GM23248 (cell line): Measurements from ENCODE around the gene IQCN. TPM values are rescaled to one million over a fixed set of nuclear protein-coding genes. Genes with fewer than 3 reads are reported as not detected.

ENCODE experiments used
- DNase-seq: peaks from one replicate; pipeline ENCODE4 v3.0.0-alpha.2; 2015
- H2AFZ ChIP-seq: fragments of 200-600 bp; sonication (generic); 2 replicates; pipeline ENCODE4 v1.6.1; 2016; ENCODE audit warnings: antibody characterized with exemption
- H3F3A ChIP-seq: fragments of 200-600 bp; sonication (generic); 2 replicates; pipeline ENCODE4 v1.6.1; 2016; ENCODE audit warnings: mild to moderate bottlenecking, antibody characterized with exemption, mixed run types; ENCODE audit not compliant: insufficient read depth
- H3K27ac ChIP-seq: fragments of 200-600 bp; sonication (generic); 2 replicates; pipeline ENCODE4 v1.5.1; 2016; ENCODE audit warnings: mild to moderate bottlenecking
- H3K27me3 ChIP-seq: fragments of 200-600 bp; sonication (generic); replicated peaks from 2 replicates; pipeline ENCODE4 v1.6.1; 2016; ENCODE audit warnings: mild to moderate bottlenecking; ENCODE audit not compliant: insufficient read depth
- H3K36me3 ChIP-seq: fragments of 200-600 bp; sonication (generic); 2 replicates; pipeline ENCODE4 v1.6.1; 2016; ENCODE audit warnings: low read depth, mild to moderate bottlenecking
- H3K4me1 ChIP-seq: fragments of 200-600 bp; sonication (generic); 2 replicates; pipeline ENCODE4 v1.6.1; 2016; ENCODE audit warnings: mild to moderate bottlenecking; ENCODE audit not compliant: insufficient read depth
- H3K4me2 ChIP-seq: fragments of 200-600 bp; sonication (generic); one replicate; pipeline ENCODE4 v1.6.1; 2016; ENCODE audit warnings: mild to moderate bottlenecking; ENCODE audit not compliant: unreplicated experiment
- H3K4me3 ChIP-seq: fragments of 200-600 bp; sonication (generic); 2 replicates; pipeline ENCODE4 v1.5.1; 2016; ENCODE audit warnings: mild to moderate bottlenecking
- H3K79me2 ChIP-seq: fragments of 200-600 bp; sonication (generic); 2 replicates; pipeline ENCODE4 v1.6.1; 2016; ENCODE audit warnings: mild to moderate bottlenecking; ENCODE audit not compliant: insufficient read depth
- H3K9ac ChIP-seq: fragments of 200-600 bp; sonication (generic); 2 replicates; pipeline ENCODE4 v1.6.1; 2016; ENCODE audit warnings: mild to moderate bottlenecking
- H3K9me2 ChIP-seq: fragments of 200-600 bp; sonication (generic); 2 replicates; pipeline ENCODE4 v1.6.1; 2016; ENCODE audit warnings: mixed run types, mild to moderate bottlenecking, moderate library complexity; ENCODE audit not compliant: insufficient read depth
- H3K9me3 ChIP-seq: fragments of 200-600 bp; sonication (generic); one replicate; pipeline ENCODE4 v1.6.1; 2017; ENCODE audit warnings: low read depth
- H4K20me1 ChIP-seq: fragments of 200-600 bp; sonication (generic); 2 replicates; pipeline ENCODE4 v1.6.0; 2016; ENCODE audit not compliant: insufficient read depth
- EZH2 ChIP-seq: fragments of 200-600 bp; sonication (generic); IDR thresholded peaks from 2 replicates; pipeline ENCODE4 v1.6.1; 2018; ENCODE audit warnings: antibody characterized with exemption, mild to moderate bottlenecking; ENCODE audit not compliant: insufficient read depth, poor library complexity, severe bottlenecking
- EZH2phosphoT487 ChIP-seq: fragments of 200-600 bp; sonication (generic); IDR thresholded peaks from 2 replicates; pipeline ENCODE4 v1.6.1; 2018; ENCODE audit warnings: antibody characterized with exemption, moderate library complexity, mild to moderate bottlenecking, low read depth; ENCODE audit not compliant: insufficient read depth
- WGBS, 2 experiments: methylation state at CpG; one replicate each; pipeline ENCODE4 v1.1.6; 2015 to 2017; ENCODE audit warnings: low lambda C conversion rate in 2 of 2, low coverage in 1 of 2; ENCODE audit errors: missing lambda C conversion rate in 2 of 2; 5-methylcytosine and 5-hydroxymethylcytosine counted together
- in situ Hi-C: fragments of 300-500 bp; cut with MboI; formaldehyde crosslinking; loops from 2 replicates; pipeline ENCODE4 v1.15.0; 2020
- polyA plus RNA-seq: library from polyadenylated mRNA; unstranded; fragments of >200 nt; fragmentation: Nextera tagmentation; extraction: Ambion mirVana; gene quantifications from 2 replicates; pipeline ENCODE4 v1.2.1, GENCODE V29; 2016
- total RNA-seq: library from RNA; depleted of rRNA; stranded (reverse); fragments of >200 nt; shearing (Covaris generic); gene quantifications from 2 replicates; pipeline ENCODE4 v1.2.3, GENCODE V29; 2014

IQCN gene
- total and polyA plus RNA-seq, 2 experiments from 2014 or later: 0.11 to 0.16 TPM

- Histone ChIP-seq H3K9me2 (no peaks in the 10 kb centered on the region), H4K20me1 (no peaks in the 10 kb centered on the region), H3K9me3 (no peaks in the 10 kb centered on the region), H3F3A (peaks cover 11% of the 10 kb centered on the region; the same call in 1 of the 2 replicates), H3K36me3 (peaks cover 3% of the 10 kb centered on the region; the same call in 1 of the 2 replicates), H3K4me1 (no peaks in the 10 kb centered on the region), H3K79me2 (peaks cover 9% of the 10 kb centered on the region; the same call in 1 of the 2 replicates), H3K9ac (no peak overlapping the region), H3K4me3 (no peak overlapping the region), H2AFZ (no peak overlapping the region), H3K27ac (no peak overlapping the region), H3K27me3 (no peaks in the 10 kb centered on the region), H3K4me2 (no peak overlapping the region)
- 82 to 83% methylated on average over 21 to 23 of the region's 23 CpGs for WGBS, 2 experiments
- no peak for TF ChIP-seq EZH2
- TF ChIP-seq EZH2phosphoT487: no peak
- DNase-seq: no peak
- in situ Hi-C loops: no loop called here
These were observed 36.1 kb upstream of the IQCN start for GRCh38 chr19:18310118-18310909.

- H3K9me3 ChIP-seq: no peaks in the 10 kb centered on the region
- no peaks in the 10 kb centered on the region for H3K9me2 ChIP-seq
- no peak overlapping the region for H3K27ac ChIP-seq
- no peaks in the 10 kb centered on the region for H4K20me1 ChIP-seq
- in situ Hi-C loops: no loop called here
- DNase-seq: no peak
- no peak overlapping the region for H3K9ac ChIP-seq
- no peak overlapping the region for H3K4me3 ChIP-seq
- no peak overlapping the region for H2AFZ ChIP-seq
- H3K4me2 ChIP-seq: no peak overlapping the region
- peaks cover 3% of the 10 kb centered on the region; the same call in 1 of the 2 replicates for H3K36me3 ChIP-seq
- peaks cover 17% of the 10 kb centered on the region; the same call in 1 of the 2 replicates for H3F3A ChIP-seq
- 91 to 95% methylated on average over 27 to 33 of the region's 33 CpGs for WGBS, 2 experiments
- H3K27me3 ChIP-seq: no peaks in the 10 kb centered on the region
- peaks cover 9% of the 10 kb centered on the region; the same call in 1 of the 2 replicates for H3K79me2 ChIP-seq
- H3K4me1 ChIP-seq: no peaks in the 10 kb centered on the region
- no peak for TF ChIP-seq EZH2phosphoT487
- TF ChIP-seq EZH2: no peak
These were observed 35.3 kb upstream of the IQCN start for GRCh38 chr19:18309525-18310064.

GRCh38 chr19:18308948-18309325 is 34.7 kb upstream of the IQCN start:
- no peak overlapping the region for H2AFZ ChIP-seq
- no peak overlapping the region for H3K4me3 ChIP-seq
- in situ Hi-C loops: no loop called here
- H3K36me3 ChIP-seq: no peaks in the 10 kb centered on the region
- H3F3A ChIP-seq: peaks cover 19% of the 10 kb centered on the region
- H3K27me3 ChIP-seq: no peaks in the 10 kb centered on the region
- peaks cover 5% of the 10 kb centered on the region for H3K4me1 ChIP-seq
- no peak overlapping the region for H3K4me2 ChIP-seq
- 73 to 89% methylated on average over 6 to 7 of the region's 7 CpGs for WGBS, 2 experiments
- H3K79me2 ChIP-seq: peaks cover 9% of the 10 kb centered on the region; the same call in 1 of the 2 replicates
- no peak overlapping the region for H3K9ac ChIP-seq
- H4K20me1 ChIP-seq: no peaks in the 10 kb centered on the region
- H3K9me3 ChIP-seq: no peaks in the 10 kb centered on the region
- no peaks in the 10 kb centered on the region for H3K9me2 ChIP-seq
- DNase-seq: no peak
- no peak for TF ChIP-seq EZH2
- no peak for TF ChIP-seq EZH2phosphoT487
- H3K27ac ChIP-seq: no peak overlapping the region

GRCh38 chr19:18308051-18308947 is 34.0 kb upstream of the IQCN start:
- no peaks in the 10 kb centered on the region for H3K36me3 ChIP-seq
- no peak overlapping the region for H3K4me2 ChIP-seq
- H3F3A ChIP-seq: peaks cover 26% of the 10 kb centered on the region
- H3K9ac ChIP-seq: no peak overlapping the region
- no peaks in the 10 kb centered on the region for H4K20me1 ChIP-seq
- in situ Hi-C loops: no loop called here
- no peak overlapping the region for H3K27ac ChIP-seq
- peaks cover 4% of the 10 kb centered on the region; the same call in 1 of the 2 replicates for H3K79me2 ChIP-seq
- H3K4me3 ChIP-seq: no peak overlapping the region
- H3K4me1 ChIP-seq: peaks cover 12% of the 10 kb centered on the region
- TF ChIP-seq EZH2phosphoT487 (no peak), EZH2 (no peak)
- H3K9me3 ChIP-seq: no peaks in the 10 kb centered on the region
- H3K27me3 ChIP-seq: no peaks in the 10 kb centered on the region
- DNase-seq: no peak
- no peaks in the 10 kb centered on the region for H3K9me2 ChIP-seq
- no peak overlapping the region for H2AFZ ChIP-seq
- WGBS, 2 experiments: 91 to 93% methylated on average over 19 of the region's 20 CpGs
